GM12878 (cell line): ENCODE data around the gene HAUS1. TPM values are rescaled to one million over a fixed set of nuclear protein-coding genes. Genes with fewer than 3 reads are reported as not detected.

Experiments used
- CHD2 ChIP-seq: IDR thresholded peaks from 2 replicates; pipeline ENCODE4 v1.6.1; 2011; ENCODE audit warnings: low read depth, low read length, improper control_type of control experiment, borderline replicate concordance
- EP300 ChIP-seq, 2 experiments: fragments of 150-350 bp in 1 of 2; IDR thresholded peaks; 2 replicates each; pipeline ENCODE4 v1.6.1; 2011 to 2012; ENCODE audit warnings: low read depth in 2 of 2, low read length in 2 of 2, borderline replicate concordance in 1 of 2, improper control_type of control experiment in 1 of 2, inconsistent platforms in 1 of 2; ENCODE audit not compliant: control insufficient read depth in 1 of 2
- JUND ChIP-seq: IDR thresholded peaks from 2 replicates; pipeline ENCODE4 v1.6.1; 2012; ENCODE audit warnings: low read depth, mild to moderate bottlenecking, low read length, improper control_type of control experiment, moderate library complexity
- MTA3 ChIP-seq: IDR thresholded peaks from 2 replicates; pipeline ENCODE4 v1.6.1; 2012; ENCODE audit warnings: low read length, inconsistent platforms, borderline replicate concordance
- NFIC ChIP-seq: IDR thresholded peaks from 2 replicates; pipeline ENCODE4 v1.6.1; 2012; ENCODE audit warnings: low read depth, mild to moderate bottlenecking, inconsistent platforms, low read length, moderate library complexity
- NFXL1 ChIP-seq: fragments of 450-650 bp; IDR thresholded peaks from 2 replicates; pipeline ENCODE4 v1.6.1; 2017; ENCODE audit warnings: antibody characterized with exemption, mild to moderate bottlenecking, borderline replicate concordance
- POU2F2 ChIP-seq: IDR thresholded peaks from 3 replicates; pipeline ENCODE4 v1.6.1; 2011; ENCODE audit warnings: low read depth, mild to moderate bottlenecking, low read length, borderline replicate concordance
- RAD51 ChIP-seq: fragments of 450-650 bp; IDR thresholded peaks from 2 replicates; pipeline ENCODE4 v1.6.1; 2016; ENCODE audit warnings: moderate library complexity, mild to moderate bottlenecking, inconsistent platforms
- TBL1XR1 ChIP-seq: IDR thresholded peaks from 2 replicates; pipeline ENCODE4 v1.6.1; 2012; ENCODE audit warnings: low read depth, low read length, improper control_type of control experiment
- YBX1 ChIP-seq: fragments of 450-650 bp; IDR thresholded peaks from 2 replicates; pipeline ENCODE4 v1.6.1; 2016; ENCODE audit warnings: antibody characterized with exemption
- polyA plus RNA-seq, 11 experiments: library from polyadenylated mRNA; depleted of rRNA in 4 of 11; unstranded in 6 of 11; stranded (reverse) in 5 of 11; fragments of >200 nt; fragmentation: Nextera tagmentation in 4 of 11; fragmentation: Illumina TruSeq in 1 of 11; extraction: Ambion mirVana in 4 of 11; extraction: Trizol in 1 of 11; gene quantifications; 1 replicate in 1 of 11; 2 replicates in 10 of 11; pipeline versions ENCODE4 v1.2.1 to v1.2.3, GENCODE V29; 2011 to 2016; ENCODE audit warnings: inconsistent platforms in 2 of 11, missing spikeins in 2 of 11, low read depth in 1 of 11
- total RNA-seq, 4 experiments: library from RNA; depleted of rRNA in 3 of 4; stranded (reverse); fragments of >200 nt in 3 of 4; fragmentation: Illumina TruSeq in 1 of 4; extraction: Trizol in 1 of 4; gene quantifications; 2 replicates each; pipeline versions ENCODE4 v1.2.1 to v1.2.3, GENCODE V29; 2013 to 2021
- TF ChIP-seq, protein P1 (sequence below): IDR thresholded peaks from 2 replicates; pipeline ENCODE4 v1.6.1; 2011; ENCODE audit warnings: borderline replicate concordance, low read depth, mild to moderate bottlenecking, moderate library complexity, low read length; ENCODE audit not compliant: insufficient read depth, poor library complexity, severe bottlenecking
- TF ChIP-seq, protein P2 (sequence below): fragments of 450-650 bp; formaldehyde crosslinking; IDR thresholded peaks from 2 replicates; pipeline ENCODE4 v1.4.0; 2022; ENCODE audit warnings: mild to moderate bottlenecking, moderate library complexity
- TF ChIP-seq, protein P3 (sequence below): IDR thresholded peaks from 2 replicates; pipeline ENCODE4 v1.6.1; 2012; ENCODE audit warnings: improper control_type of control experiment, low read depth, low read length; ENCODE audit not compliant: insufficient replicate concordance

The HAUS1 gene
- total and polyA plus RNA-seq, 10 of the 15 experiments (the other 5 are each of a cell fraction or from before 2014, with no cell fraction given): 41.2 to 182 (median 91.9) TPM

DNA sequence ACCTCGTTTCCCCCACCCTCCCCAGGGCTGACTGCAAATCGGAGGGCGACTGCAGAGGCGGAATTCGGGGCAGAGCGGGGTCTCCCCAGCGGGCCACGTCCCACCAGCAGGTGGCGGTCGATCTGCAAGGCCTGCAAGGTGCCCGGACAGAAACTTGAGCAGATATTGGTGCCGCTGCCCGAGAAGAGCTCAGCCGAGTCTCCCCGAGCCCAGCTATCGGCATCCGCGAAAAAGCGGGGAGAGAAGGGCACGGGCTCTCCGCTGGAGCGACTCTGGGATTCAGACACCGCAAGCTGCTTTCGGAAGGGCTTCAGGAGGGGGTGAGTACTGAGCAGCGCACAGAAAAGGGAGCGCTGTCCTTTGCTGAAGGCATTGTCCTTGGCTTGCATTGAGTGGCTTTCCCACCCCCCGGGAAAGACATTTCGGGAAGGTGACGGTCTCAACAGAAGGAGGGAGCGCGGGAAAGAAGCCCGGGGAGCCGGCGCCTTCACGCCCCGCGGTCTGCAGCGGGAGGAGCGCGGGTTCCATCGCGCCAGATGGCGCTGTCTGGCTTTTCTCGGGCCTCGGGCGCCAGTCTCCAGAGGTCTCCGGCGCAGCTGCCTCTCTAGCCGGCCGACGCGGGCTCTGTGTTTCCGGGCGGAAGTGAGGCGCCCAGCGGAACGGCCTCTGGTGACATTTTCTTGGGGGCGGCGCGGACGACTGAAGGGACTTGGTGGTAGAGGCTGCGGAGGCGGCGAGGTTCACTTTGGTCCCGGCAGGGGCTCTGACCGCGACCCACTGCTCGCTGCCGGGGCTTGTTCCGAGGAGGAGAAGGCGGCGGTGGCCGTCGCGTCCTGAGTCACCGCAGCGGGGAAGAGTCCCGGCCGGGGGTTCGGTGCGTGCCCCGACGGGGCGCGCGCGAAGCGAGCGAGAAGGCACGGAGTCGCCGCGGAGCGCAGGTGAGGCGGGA lies 69.5 kb downstream of the HAUS1 start (continued):
- TF ChIP-seq, protein P1, sequence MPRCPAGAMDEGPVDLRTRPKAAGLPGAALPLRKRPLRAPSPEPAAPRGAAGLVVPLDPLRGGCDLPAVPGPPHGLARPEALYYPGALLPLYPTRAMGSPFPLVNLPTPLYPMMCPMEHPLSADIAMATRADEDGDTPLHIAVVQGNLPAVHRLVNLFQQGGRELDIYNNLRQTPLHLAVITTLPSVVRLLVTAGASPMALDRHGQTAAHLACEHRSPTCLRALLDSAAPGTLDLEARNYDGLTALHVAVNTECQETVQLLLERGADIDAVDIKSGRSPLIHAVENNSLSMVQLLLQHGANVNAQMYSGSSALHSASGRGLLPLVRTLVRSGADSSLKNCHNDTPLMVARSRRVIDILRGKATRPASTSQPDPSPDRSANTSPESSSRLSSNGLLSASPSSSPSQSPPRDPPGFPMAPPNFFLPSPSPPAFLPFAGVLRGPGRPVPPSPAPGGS: peak; percentile 24
- TF ChIP-seq, protein P2, sequence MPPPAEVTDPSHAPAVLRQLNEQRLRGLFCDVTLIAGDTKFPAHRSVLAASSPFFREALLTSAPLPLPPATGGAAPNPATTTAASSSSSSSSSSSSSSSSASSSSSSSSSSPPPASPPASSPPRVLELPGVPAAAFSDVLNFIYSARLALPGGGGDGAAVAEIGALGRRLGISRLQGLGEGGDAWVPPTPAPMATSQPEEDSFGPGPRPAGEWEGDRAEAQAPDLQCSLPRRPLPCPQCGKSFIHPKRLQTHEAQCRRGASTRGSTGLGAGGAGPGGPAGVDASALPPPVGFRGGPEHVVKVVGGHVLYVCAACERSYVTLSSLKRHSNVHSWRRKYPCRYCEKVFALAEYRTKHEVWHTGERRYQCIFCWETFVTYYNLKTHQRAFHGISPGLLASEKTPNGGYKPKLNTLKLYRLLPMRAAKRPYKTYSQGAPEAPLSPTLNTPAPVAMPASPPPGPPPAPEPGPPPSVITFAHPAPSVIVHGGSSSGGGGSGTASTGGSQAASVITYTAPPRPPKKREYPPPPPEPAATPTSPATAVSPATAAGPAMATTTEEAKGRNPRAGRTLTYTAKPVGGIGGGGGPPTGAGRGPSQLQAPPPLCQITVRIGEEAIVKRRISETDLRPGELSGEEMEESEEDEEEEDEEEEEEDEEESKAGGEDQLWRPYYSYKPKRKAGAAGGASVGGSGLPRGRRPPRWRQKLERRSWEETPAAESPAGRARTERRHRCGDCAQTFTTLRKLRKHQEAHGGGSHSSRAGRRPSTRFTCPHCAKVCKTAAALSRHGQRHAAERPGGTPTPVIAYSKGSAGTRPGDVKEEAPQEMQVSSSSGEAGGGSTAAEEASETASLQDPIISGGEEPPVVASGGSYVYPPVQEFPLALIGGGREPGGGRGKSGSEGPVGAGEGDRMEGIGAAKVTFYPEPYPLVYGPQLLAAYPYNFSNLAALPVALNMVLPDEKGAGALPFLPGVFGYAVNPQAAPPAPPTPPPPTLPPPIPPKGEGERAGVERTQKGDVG (CRISPR knock-in tag): no peak
- TF ChIP-seq CHD2: peak; percentile 68; the same call in 1 of the 2 replicates
- no peak for TF ChIP-seq JUND
- no peak; the same call in 1 of the 2 replicates for TF ChIP-seq NFIC
- TF ChIP-seq NFXL1: no peak
- TF ChIP-seq POU2F2: peak; percentile 50; the same call in 2 of the 3 replicates
- TF ChIP-seq EP300 (IDR thresholded peaks at IDR 0.05; ENCODE audit: borderline replicate concordance in 1 of 2, control insufficient read depth in 1 of 2, low read depth in 2 of 2, low read length in 2 of 2): peak in 1 of 2 experiments; percentile 18; a peak in 1 of 4 replicates
- no peak for TF ChIP-seq MTA3
- no peak for TF ChIP-seq RAD51
- no peak for TF ChIP-seq YBX1
- TF ChIP-seq TBL1XR1: peak; percentile 43; the same call in 1 of the 2 replicates
- TF ChIP-seq, protein P3, sequence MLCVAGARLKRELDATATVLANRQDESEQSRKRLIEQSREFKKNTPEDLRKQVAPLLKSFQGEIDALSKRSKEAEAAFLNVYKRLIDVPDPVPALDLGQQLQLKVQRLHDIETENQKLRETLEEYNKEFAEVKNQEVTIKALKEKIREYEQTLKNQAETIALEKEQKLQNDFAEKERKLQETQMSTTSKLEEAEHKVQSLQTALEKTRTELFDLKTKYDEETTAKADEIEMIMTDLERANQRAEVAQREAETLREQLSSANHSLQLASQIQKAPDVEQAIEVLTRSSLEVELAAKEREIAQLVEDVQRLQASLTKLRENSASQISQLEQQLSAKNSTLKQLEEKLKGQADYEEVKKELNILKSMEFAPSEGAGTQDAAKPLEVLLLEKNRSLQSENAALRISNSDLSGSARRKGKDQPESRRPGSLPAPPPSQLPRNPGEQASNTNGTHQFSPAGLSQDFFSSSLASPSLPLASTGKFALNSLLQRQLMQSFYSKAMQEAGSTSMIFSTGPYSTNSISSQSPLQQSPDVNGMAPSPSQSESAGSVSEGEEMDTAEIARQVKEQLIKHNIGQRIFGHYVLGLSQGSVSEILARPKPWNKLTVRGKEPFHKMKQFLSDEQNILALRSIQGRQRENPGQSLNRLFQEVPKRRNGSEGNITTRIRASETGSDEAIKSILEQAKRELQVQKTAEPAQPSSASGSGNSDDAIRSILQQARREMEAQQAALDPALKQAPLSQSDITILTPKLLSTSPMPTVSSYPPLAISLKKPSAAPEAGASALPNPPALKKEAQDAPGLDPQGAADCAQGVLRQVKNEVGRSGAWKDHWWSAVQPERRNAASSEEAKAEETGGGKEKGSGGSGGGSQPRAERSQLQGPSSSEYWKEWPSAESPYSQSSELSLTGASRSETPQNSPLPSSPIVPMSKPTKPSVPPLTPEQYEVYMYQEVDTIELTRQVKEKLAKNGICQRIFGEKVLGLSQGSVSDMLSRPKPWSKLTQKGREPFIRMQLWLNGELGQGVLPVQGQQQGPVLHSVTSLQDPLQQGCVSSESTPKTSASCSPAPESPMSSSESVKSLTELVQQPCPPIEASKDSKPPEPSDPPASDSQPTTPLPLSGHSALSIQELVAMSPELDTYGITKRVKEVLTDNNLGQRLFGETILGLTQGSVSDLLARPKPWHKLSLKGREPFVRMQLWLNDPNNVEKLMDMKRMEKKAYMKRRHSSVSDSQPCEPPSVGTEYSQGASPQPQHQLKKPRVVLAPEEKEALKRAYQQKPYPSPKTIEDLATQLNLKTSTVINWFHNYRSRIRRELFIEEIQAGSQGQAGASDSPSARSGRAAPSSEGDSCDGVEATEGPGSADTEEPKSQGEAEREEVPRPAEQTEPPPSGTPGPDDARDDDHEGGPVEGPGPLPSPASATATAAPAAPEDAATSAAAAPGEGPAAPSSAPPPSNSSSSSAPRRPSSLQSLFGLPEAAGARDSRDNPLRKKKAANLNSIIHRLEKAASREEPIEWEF: no peak
